ENCODE results near the gene SPHK1.

DNA sequence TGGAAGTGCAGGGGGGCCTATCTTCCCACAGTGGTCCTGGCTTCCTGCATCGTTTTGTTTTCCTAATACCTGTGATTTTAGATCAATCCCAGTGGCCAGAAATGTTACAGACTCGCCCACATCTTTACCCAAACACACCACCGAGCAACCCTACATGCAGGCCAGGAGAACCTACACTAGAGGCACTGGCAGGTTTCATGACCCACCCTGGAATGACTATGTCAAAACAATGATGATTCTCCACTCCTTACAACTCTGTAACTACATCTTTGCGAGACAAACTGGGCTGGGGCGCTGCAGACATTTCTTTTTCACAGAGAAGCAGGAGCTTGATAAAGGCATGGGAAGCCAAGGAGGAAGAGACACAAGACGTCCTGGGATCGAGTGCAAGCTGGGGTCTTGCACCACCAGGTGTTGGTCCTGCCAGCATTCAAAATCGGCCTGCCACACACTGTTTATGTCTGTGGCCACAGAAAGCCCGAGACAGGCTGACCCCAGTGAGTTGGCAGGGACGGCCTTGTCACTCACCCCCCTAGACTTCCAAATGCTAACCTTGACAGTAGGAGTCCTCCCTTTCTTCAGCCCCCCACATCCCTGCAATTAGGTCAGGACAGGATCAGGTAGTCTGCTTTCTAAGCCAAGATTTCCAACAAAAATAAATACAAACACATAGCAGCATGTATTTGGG is 36.1 kb downstream of the SPHK1 start:
- TF ChIP-seq POLR2AphosphoS5 (IDR thresholded peaks at IDR 0.05), result no peak
- TF ChIP-seq, protein P1, sequence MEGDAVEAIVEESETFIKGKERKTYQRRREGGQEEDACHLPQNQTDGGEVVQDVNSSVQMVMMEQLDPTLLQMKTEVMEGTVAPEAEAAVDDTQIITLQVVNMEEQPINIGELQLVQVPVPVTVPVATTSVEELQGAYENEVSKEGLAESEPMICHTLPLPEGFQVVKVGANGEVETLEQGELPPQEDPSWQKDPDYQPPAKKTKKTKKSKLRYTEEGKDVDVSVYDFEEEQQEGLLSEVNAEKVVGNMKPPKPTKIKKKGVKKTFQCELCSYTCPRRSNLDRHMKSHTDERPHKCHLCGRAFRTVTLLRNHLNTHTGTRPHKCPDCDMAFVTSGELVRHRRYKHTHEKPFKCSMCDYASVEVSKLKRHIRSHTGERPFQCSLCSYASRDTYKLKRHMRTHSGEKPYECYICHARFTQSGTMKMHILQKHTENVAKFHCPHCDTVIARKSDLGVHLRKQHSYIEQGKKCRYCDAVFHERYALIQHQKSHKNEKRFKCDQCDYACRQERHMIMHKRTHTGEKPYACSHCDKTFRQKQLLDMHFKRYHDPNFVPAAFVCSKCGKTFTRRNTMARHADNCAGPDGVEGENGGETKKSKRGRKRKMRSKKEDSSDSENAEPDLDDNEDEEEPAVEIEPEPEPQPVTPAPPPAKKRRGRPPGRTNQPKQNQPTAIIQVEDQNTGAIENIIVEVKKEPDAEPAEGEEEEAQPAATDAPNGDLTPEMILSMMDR (IDR thresholded peaks at IDR 0.05), result no peak
- no peak for TF ChIP-seq POLR2A (IDR thresholded peaks at IDR 0.05)

Data from breast epithelium (tissue), 3 donors.